ENCODE results near the gene OXCT1.

The OXCT1 gene

DNA sequence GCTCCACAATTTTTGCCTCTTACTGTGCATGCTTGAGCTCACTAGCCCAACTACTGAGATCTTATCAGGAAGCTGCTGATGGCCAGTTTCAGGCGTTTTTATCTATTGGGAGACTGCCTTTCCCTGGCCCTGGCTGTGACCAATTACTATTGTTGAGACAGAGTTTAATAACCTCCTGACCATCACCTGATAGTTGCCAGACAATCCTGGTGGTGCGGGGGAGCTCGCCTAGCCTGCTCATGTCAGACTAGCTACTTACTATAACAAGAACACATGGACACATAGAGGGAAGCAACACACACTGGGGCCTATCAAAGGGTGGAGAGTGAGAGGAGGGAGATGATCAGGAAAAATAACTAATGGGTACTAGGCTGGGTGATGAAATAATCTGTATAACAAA is 13.0 kb upstream of the OXCT1 start:
- ATAC-seq (ENCODE audit: low read depth) (no peak), DNase-seq (ENCODE audit: low spot score in 2 of 2) (no peak)
- Mint-ChIP-seq H3K27ac (no peak overlapping the region), H3K4me1 (no peaks in the 10 kb centered on the region), H3K9me3 (no peaks in the 10 kb centered on the region), H3K36me3 (no peaks in the 10 kb centered on the region), H3K27me3 (peaks cover 13% of the 10 kb centered on the region), H3K4me3 (no peak overlapping the region)

DNA sequence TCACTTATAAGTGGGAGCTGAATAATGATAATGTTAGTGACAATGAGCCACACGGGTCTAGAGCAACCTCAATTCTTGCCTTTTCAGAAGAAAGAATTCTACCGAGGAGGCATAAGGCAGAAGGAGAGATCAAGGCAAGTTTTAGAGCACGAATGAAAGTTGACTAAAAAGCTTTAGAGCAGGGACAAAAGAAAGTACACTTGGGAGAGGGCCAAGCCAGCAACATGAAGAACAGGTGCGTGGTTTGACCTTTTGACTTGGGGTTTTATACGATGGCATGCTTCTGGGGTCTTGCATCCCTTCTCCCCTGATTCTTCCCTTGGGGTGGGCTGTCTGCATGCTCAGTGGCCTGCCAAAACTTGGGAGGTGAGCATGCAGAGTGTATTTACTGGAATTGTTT is 12.5 kb upstream of the OXCT1 start:
- no peak overlapping the region for H3K27ac Mint-ChIP-seq
- DNase-seq (ENCODE audit: low spot score in 2 of 2) (no peak), ATAC-seq (ENCODE audit: low read depth) (no peak)
- H3K36me3 Mint-ChIP-seq = no peaks in the 10 kb centered on the region
- H3K27me3 Mint-ChIP-seq = peaks cover 11% of the 10 kb centered on the region
- H3K9me3 Mint-ChIP-seq = no peaks in the 10 kb centered on the region
- no peaks in the 10 kb centered on the region for H3K4me1 Mint-ChIP-seq
- no peak overlapping the region for H3K4me3 Mint-ChIP-seq

DNA sequence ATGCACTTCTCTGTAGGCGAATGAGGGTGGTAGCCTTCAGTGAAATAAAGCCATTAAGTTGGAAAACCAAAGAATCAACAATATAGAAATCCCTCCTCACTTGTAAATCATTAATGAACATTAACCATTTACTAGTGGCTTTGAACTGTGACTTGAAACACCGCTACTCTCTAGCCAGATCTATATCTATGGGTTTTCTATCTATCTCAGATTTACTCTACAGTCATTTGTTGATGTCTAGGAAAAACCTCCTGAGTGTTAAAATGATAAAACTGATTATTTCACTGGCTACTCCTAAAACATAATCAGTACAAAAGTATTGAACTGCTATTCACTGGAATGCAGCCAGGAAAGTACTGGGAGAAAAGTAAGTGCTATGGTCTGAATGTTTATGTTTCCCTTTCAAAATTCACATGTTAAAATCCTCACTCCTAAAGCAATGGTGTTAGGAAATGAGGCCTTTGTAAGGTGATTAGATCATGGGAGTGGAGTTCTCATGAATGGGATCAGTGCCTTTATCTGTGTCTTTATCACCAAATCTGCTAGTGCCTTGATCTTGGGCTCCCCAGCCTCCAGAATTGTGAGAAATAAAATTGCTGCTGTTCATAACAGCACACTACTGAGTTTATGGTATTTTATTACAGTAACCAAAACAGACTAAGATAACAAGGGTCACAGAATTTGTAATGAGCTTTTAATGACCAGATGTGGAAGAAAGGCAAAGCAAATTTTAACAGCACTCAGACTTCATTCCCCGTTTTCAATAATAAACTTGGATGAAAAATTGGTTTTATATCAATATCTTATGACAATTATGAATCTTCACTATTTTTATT is 8.6 kb upstream of the OXCT1 start:
- DNase-seq (ENCODE audit: low spot score in 2 of 2) (no peak), ATAC-seq (ENCODE audit: low read depth) (no peak)
- Mint-ChIP-seq H3K27me3 (peaks cover 7% of the 10 kb centered on the region), H3K27ac (no peak overlapping the region), H3K4me3 (no peak overlapping the region), H3K36me3 (no peaks in the 10 kb centered on the region), H3K4me1 (no peaks in the 10 kb centered on the region), H3K9me3 (no peaks in the 10 kb centered on the region)

DNA sequence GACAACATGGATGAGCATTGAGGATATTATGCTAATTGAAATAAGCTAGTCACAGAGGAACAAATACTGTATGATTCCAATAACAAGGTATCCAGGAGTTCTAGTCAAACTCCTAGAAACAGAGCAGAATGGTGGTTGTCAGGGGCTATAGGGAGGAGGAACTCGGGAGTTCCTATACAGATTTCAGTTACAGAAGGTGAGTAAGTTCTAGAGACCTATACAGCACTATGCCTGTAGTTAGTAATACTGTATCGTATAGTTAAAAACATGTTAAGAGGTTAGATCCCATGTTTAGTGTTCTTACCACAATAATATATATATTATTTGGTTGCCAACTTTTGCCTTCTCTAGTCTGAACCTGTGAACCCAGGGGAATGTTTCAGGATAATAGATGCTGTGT is 7.9 kb upstream of the OXCT1 start:
- Mint-ChIP-seq H3K27me3 (peaks cover 6% of the 10 kb centered on the region), H3K27ac (no peak overlapping the region), H3K4me3 (no peak overlapping the region), H3K9me3 (no peaks in the 10 kb centered on the region), H3K36me3 (no peaks in the 10 kb centered on the region), H3K4me1 (no peaks in the 10 kb centered on the region)
- no peak for ATAC-seq (ENCODE audit: low read depth)
- no peak for DNase-seq (ENCODE audit: low spot score in 2 of 2)

DNA sequence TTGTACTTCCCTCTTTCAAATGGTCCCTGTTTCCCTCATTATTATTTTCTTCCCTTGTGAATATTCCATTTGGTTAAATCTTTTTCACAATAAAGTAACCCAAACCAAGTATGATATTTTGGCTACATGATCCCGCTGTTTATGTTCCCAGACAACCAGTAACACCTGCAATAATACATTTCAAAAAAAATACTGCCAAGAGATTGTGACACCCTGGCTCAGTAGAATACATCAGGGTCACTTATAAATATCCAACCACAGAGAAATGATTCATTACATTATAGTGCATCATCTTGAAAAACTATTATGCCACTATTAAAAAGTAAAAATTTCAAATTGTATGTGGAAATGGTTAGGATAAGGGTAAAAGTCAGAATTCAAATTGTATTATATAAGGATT is 7.2 kb upstream of the OXCT1 start:
- Mint-ChIP-seq H3K36me3 (no peaks in the 10 kb centered on the region), H3K4me1 (no peaks in the 10 kb centered on the region), H3K9me3 (no peaks in the 10 kb centered on the region), H3K27ac (no peak overlapping the region), H3K27me3 (peaks cover 4% of the 10 kb centered on the region), H3K4me3 (no peak overlapping the region)
- no peak for DNase-seq (ENCODE audit: low spot score in 2 of 2)
- ATAC-seq (ENCODE audit: low read depth) = no peak

DNA sequence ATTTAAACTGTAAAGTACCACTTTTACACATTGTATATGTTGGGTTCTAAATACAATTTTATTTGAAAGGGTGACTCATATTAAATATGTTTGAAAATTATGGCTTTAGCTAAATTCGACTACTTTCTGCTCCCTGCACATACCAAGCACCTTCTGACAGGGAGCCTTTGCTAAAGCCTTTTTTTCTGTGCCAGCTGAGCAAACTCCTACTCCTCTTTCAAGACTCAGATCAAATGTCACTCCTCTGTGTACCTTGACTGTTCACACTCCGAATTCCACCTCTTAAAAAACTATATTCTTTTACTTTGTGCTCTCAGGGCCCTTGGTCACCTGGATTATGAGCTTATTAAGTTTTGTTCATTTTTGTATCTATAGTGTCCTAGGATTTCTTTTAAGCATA is 6.5 kb upstream of the OXCT1 start:
- Mint-ChIP-seq H3K4me3 (no peak overlapping the region), H3K36me3 (no peaks in the 10 kb centered on the region), H3K27ac (no peak overlapping the region), H3K9me3 (no peaks in the 10 kb centered on the region), H3K4me1 (no peaks in the 10 kb centered on the region), H3K27me3 (peaks cover 4% of the 10 kb centered on the region)
- no peak for DNase-seq (ENCODE audit: low spot score in 2 of 2)
- ATAC-seq (ENCODE audit: low read depth) = no peak

DNA sequence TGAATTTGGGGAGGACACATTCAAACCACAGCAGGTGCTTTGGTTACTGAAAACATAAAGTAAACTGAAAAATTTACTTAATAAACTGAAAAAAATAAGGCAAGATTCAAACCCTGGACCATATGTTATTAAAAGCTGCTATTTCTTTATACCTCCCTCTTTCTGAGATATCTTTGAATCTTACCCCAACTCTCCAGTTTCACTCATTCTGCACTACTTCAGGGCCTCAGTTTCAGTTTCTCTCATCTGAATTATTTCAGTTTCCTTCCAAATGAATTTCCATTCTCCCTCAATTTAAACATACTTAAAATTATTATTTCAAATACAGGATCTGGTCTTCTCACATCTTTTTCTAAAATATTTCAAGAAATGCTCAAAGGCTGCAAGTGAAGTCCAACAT is 4.9 kb upstream of the OXCT1 start:
- ATAC-seq (ENCODE audit: low read depth) (no peak), DNase-seq (ENCODE audit: low spot score in 2 of 2) (no peak)
- Mint-ChIP-seq H3K36me3 (no peaks in the 10 kb centered on the region), H3K27me3 (peaks cover 2% of the 10 kb centered on the region), H3K9me3 (no peaks in the 10 kb centered on the region), H3K4me3 (no peak overlapping the region), H3K27ac (no peak overlapping the region), H3K4me1 (peaks cover 3% of the 10 kb centered on the region)

DNA sequence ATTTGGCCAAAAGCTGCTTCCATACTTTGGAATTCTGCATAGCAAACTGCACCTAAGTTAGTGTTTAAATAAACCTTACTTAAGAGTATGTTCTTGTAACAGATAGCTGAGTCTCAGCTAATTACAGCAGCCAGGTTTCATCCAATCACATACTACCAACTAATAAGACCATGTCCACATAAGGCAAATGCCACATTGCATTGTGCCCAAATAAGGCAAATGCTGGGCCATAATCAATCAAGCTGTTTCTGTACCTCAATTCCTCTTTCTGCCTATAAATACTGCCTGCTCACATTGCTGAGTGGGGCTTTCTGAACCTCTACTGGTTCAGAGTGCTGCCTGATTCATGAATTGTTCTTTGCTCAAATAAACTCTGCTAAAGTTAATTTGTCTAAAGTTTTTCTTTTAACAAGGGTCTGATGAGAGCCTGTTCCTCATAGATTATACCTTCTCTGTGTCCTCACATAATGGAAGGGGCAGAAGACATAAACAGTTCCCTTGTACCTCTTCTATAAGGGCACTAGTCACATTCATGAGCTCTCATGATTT is 4.4 kb upstream of the OXCT1 start:
- no peak for ATAC-seq (ENCODE audit: low read depth)
- Mint-ChIP-seq H3K36me3 (no peaks in the 10 kb centered on the region), H3K27me3 (no peaks in the 10 kb centered on the region), H3K4me3 (no peak overlapping the region), H3K27ac (no peak overlapping the region), H3K9me3 (no peaks in the 10 kb centered on the region), H3K4me1 (peaks cover 3% of the 10 kb centered on the region)
- no peak for DNase-seq (ENCODE audit: low spot score in 2 of 2)

DNA sequence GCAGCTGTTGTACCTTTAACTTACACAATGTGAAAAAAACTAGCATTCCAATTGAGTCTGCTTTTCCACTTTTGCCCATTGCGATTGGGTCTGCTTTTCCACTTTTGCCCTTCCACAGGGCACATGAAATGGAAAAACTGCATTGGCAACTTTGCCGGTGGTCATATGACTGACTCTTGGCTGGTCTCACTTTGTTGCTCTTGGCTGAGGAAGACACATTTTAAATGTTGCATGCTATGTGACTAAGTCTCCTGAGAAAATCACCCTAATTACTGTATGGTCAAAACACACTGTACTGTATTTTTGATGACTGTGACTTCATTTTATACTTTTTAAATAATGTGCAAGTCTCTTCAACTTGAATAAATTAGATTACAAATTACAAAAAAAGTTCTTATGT is 1.6 kb upstream of the OXCT1 start:
- H3K4me1 Mint-ChIP-seq = peaks cover 18% of the 10 kb centered on the region
- H3K36me3 Mint-ChIP-seq = peaks cover 2% of the 10 kb centered on the region
- no peak overlapping the region for H3K27ac Mint-ChIP-seq
- no peak for DNase-seq (ENCODE audit: low spot score in 2 of 2)
- no peaks in the 10 kb centered on the region for H3K27me3 Mint-ChIP-seq
- no peaks in the 10 kb centered on the region for H3K9me3 Mint-ChIP-seq
- no peak overlapping the region for H3K4me3 Mint-ChIP-seq
- no peak for ATAC-seq (ENCODE audit: low read depth)

DNA sequence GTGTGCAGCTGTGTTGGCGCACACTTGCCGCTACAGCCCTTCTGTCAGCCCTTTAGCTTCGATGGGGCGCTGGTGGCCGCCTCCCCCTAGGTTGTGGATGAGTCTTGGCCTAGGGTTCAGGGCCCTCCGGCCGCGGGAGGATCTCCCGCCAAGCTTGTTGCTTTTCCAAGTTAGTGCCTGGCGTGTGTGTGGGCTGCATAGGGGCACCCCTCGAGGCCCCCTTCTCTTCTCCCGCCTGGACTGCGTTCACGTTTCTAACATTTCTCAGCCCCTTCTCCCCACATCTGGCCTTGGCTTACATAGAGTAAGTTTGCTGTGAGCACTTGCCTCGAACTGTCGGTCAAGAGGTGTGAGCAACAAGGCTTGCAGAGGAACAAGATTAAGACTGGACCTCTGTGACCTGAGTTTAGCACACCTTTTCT is 413 bp upstream of the OXCT1 start:
- Mint-ChIP-seq H3K4me3 (peak overlapping the region; percentile 88), H3K4me1 (peaks cover 25% of the 10 kb centered on the region), H3K36me3 (peaks cover 4% of the 10 kb centered on the region)

DNA sequence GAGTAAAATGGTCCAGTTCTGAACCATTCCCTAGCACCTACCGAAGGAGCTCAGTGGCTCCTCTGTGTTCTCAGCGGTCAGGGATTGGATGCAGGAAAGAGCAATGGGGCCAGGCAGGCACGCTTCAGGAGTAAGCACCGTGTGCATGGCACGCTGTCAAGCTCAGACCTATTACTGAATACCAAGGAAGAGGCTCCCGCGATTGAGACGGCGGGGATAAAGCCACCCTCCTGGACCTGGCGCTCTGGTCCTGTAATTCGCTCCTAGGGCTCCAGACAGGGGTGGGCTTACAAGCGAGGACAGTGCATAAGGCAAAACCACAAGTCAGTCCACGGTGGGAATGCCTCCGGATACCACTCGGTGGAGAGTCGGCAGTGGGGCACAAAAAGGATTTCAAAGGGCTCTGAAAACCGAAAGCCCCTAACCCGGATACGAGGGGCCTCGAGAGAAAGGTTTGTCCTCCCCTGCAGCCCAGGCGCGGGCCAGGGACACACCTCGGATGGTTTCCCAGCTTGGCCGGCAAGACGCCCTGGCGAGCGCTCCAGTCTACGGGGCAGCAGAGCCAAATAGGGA is 988 bp downstream of the OXCT1 start:
- H3K4me3 Mint-ChIP-seq = peak overlapping the region; percentile 88
- DNase-seq (ENCODE audit: low spot score in 2 of 2) = no peak
- H3K4me1 Mint-ChIP-seq = peaks cover 33% of the 10 kb centered on the region
- peak overlapping the region; percentile 94 for H3K27ac Mint-ChIP-seq
- ATAC-seq (ENCODE audit: low read depth) = no peak
- peaks cover 4% of the 10 kb centered on the region for H3K36me3 Mint-ChIP-seq
- H3K27me3 Mint-ChIP-seq = no peaks in the 10 kb centered on the region
- no peaks in the 10 kb centered on the region for H3K9me3 Mint-ChIP-seq

More for the DNA sequence above, 413 bp upstream of the OXCT1 start:
- Mint-ChIP-seq H3K27ac (peak overlapping the region; percentile 94), H3K27me3 (no peaks in the 10 kb centered on the region), H3K9me3 (no peaks in the 10 kb centered on the region)
- no peak for DNase-seq (ENCODE audit: low spot score in 2 of 2)
- no peak for ATAC-seq (ENCODE audit: low read depth)

DNA sequence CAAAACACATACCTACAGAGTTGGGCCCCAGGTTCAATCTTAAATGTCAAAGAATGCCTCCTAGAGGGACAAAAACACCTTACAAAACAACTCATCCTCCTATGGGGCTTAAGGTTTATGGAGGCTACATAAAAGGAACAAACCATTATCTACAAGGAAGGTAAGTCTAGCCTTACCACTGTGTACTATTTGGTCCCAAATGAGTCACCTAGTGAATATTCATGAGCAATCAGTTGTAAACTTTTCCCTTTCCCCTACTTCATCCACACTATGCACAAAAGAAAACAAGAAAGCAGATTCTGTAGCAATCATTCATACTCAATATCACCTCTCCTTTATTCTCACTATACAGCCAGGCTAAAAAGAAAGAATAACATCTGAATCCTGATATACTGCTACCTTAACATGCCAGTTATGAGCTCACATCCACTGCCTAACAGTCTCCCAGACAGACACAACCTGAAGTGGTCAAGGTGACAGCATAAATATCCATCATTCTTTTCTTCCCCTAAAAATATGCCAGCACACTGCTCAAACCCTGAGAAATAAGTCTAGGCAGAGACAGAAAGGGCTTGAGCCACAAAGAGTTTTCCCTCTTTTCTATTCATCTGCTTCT is 6.2 kb downstream of the OXCT1 start:
- no peak overlapping the region for H3K4me3 Mint-ChIP-seq
- ATAC-seq (ENCODE audit: low read depth) = no peak
- H3K27me3 Mint-ChIP-seq = no peaks in the 10 kb centered on the region
- no peaks in the 10 kb centered on the region for H3K9me3 Mint-ChIP-seq
- peaks cover 11% of the 10 kb centered on the region for H3K36me3 Mint-ChIP-seq
- no peak for DNase-seq (ENCODE audit: low spot score in 2 of 2)
- peaks cover 34% of the 10 kb centered on the region for H3K4me1 Mint-ChIP-seq
- H3K27ac Mint-ChIP-seq = peak overlapping the region; percentile 62

DNA sequence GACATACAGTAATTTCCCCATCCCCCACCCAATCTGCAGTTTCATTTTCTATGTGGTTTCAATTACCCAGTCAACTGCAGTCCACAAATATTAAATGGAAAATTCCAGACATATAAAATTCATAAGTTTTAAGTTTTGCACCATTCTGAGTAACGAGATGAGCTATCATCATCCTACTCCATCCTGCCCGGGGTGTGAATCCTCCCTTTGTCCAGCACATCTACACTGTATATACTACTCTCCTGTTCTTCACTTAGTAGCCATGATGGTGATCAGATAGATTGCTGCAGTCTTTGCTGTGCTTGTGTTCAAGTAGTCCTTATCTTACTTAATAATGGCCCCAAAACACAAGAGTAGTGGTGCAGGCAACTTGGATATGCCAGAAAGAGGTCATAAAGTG is 11.3 kb downstream of the OXCT1 start:
- peaks cover 9% of the 10 kb centered on the region for H3K36me3 Mint-ChIP-seq
- H3K27ac Mint-ChIP-seq = peak overlapping the region; percentile 42
- H3K9me3 Mint-ChIP-seq = no peaks in the 10 kb centered on the region
- ATAC-seq (ENCODE audit: low read depth) (no peak), DNase-seq (ENCODE audit: low spot score in 2 of 2) (no peak)
- no peaks in the 10 kb centered on the region for H3K27me3 Mint-ChIP-seq
- no peak overlapping the region for H3K4me3 Mint-ChIP-seq
- H3K4me1 Mint-ChIP-seq = peaks cover 4% of the 10 kb centered on the region

DNA sequence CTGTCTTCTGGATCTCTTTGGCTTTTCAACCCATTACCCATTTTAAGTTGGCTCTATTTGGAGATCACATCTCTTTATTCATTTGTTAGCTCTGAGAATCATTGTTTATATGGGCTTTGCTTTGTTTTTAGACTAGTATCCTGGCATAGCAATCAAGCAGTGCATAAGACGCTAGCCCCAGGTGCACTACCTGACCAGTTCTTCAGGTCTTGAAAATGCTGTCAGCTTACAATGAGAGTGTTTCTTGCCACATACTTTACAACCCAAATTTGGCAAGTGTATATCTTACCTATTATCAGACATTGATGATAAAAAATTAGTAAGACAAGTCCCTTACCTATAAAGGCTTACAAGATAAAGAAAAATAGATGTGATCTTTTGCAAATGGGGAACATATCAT is 12.2 kb downstream of the OXCT1 start:
- DNase-seq (ENCODE audit: low spot score in 2 of 2) = no peak
- no peak overlapping the region for H3K4me3 Mint-ChIP-seq
- H3K9me3 Mint-ChIP-seq = no peaks in the 10 kb centered on the region
- no peaks in the 10 kb centered on the region for H3K27me3 Mint-ChIP-seq
- H3K36me3 Mint-ChIP-seq = peaks cover 10% of the 10 kb centered on the region
- H3K27ac Mint-ChIP-seq = no peak overlapping the region
- no peak for ATAC-seq (ENCODE audit: low read depth)
- H3K4me1 Mint-ChIP-seq = peaks cover 3% of the 10 kb centered on the region
